Stimulated activated CD4-positive, alpha-beta T cell treated with anti-CD3 and anti-CD28 coated beads, Interleukin-12 subunit alpha, Interleukin-12 subunit beta, amount 100 ng/mL, for 4 hours (primary cell): Measurements from ENCODE around the gene ICAM2.
"Not testable (repeated sequence)": the region's sequence is repeated elsewhere in the genome, so short reads cannot be mapped to it uniquely, and the experiment has no call there.

ENCODE experiments used
- DNase-seq: peaks from one replicate; pipeline ENCODE4 v3.0.0-alpha.2; 2020

ICAM2 gene

GRCh38 chr17:63996430-63997182 lies 23.8 kb downstream of the ICAM2 start:
- no peak for DNase-seq

- no peak for DNase-seq
These were observed 24.8 kb downstream of the ICAM2 start for GRCh38 chr17:63995626-63996025.

GRCh38 chr17:63993368-63993985 lies 27.0 kb downstream of the ICAM2 start:
- no peak for DNase-seq

DNA sequence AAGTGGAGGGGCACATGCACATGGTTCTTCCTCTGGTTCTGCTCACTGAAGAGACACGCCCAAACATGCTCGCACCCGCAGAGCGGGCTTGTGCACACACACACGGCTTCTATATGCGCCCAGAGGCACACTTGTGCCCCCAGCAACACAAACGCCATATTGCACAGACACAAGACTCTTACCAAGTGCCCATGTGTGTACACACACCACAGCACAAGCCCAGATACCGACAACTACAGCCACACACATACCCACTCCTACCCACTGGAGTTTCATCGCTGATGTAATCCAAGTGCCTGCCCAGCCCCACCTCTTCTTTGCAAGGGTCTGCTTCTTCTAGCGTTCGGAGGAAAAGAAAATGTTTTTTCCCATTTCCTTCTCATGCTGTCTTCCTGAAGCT lies 28.8 kb downstream of the ICAM2 start:
- no peak for DNase-seq

DNA sequence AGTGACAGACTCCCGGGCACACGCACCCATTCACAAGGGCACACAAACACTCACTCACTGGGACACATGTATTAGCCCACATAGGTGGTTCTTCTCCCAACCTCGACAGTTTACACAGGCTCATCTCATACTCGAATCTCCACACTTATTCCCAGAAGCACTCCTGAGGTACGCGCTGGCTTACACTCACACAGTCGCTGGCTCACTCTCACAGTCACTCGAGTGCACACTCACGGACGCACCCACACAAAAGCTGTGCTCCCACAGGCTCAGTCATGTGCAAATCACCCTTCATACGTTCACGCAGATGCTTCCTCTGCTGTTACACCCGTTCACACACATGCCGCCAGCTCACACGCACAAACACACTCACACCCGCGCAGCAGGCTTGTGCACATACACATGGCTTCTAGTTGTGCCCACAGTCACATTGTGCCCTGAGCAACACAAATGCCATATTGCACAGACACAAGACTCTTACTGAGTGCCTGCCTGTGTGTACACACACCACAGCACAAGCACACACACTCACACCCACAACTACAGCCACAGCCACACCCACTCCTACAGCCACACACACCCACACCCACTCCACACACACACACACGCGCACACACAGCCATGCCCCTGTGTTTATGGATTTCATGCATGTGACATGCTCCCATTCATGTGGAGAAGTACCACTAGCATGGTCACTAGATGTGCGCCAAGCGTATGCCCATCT lies 30.6 kb downstream of the ICAM2 start:
- DNase-seq = no peak

DNA sequence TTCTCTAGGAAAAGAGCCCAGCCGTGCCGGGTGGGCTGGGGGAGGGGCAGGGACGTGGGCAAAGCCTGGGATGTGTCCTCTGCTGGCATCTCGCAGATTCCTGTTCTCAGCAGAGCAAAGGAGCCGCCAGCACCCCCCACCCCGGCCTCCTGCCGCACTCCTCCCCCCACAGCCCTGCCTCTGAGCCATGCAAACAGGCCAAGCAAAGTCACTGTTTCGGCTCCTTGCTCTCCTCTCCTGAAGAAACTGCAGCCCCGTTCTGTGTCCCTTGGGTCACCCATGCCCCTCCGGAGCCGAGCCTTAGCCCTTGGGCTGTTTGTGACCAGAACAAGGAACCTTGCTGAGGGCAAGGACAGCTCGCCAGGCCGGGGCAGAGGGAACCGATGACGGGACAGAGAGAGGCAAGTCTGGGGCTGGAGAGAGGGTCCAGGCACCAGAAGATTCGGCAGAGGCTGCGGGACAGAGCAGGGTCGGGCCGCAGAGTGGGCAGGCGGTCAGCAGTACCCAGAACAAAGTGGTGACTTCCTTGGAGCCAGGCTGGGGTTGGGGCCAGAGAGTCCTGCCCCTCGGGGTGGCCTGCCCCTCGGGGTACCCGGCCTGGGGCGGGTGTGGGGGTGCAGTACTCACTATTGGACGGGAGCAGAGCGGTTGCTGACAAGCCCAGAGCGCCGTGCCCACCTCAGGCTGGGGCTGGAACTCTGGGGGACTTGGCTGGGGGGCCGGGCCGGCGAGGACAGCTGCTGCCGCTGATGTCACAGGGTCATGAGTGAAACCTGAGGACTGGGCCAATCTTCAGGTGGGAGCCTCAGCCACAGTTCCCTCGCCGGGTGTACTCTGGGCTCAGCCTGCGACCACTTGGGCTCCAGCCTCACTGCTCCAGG lies 31.5 kb downstream of the ICAM2 start:
- no peak for DNase-seq

- DNase-seq = no peak
These were observed 32.3 kb downstream of the ICAM2 start for GRCh38 chr17:63988127-63988478.

DNA sequence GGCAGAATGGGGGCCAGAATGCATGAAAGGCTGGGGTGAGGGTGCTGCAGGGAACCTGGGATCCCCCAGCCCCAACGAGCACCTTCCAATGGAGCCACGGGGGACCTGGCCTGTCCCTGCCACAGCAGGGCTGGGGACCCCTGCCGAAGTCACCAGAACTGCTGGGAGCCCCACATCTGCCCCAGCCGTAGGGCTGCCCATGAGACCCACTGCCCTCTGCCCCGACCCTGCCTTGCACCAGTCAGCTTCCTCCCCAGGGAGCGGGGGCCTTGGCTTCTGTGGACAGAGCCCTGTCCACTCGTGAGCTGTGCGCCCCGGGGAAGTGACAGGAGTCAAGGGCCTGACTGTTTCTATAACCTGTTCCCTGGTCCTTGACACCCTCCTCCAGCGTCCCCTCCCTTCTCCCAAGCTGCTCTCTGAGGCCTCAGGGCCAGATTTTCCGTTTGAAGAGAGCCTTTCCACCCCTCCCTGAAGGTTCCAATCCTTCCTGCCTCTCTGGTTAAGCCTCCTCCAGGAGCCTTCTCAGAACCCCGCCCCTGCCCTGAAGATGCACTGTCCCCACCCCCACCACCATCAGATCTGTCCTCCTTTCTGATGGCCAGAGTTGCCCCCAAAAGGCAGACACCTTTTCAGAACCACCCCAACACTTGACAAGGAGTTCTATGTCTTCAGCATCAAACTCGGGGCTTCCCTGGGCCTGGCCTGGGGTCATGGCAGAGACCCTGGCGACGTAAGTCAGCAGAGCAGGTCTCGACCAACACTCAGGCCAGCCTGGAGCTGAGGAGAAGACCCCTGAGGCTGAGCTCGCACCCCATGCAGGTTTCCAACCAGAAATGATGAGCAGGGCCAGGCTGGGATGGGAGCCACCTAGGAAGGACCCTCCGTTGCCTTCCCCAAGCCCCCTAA lies 33.0 kb downstream of the ICAM2 start:
- DNase-seq = no peak

- no peak for DNase-seq
These were observed 33.6 kb downstream of the ICAM2 start for GRCh38 chr17:63986821-63987220.

- DNase-seq = no peak
These were observed 34.9 kb downstream of the ICAM2 start for GRCh38 chr17:63985387-63986140.

- DNase-seq = peak; percentile 32
These were observed 35.6 kb downstream of the ICAM2 start for GRCh38 chr17:63984651-63985386.

DNA sequence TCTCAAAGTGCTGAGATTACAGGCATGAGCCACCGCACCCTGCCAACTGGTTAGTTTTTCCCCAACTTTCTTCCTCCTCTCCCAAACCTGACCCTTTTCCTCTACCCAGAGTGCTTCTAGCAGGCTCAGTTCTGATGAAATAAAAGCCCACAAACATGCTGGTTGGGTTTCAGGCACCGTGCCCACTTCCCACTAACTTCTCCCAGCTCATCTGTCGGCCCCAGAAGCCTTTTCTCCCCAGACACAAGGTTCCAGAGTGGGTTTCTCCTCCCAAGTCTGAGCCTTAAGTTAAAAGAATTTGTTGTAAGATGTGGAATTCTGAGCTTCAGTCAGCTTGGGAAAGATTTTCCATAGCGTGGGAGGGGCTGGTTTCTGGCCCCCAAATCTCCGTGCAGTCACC lies 36.2 kb downstream of the ICAM2 start:
- DNase-seq = no peak

- no peak for DNase-seq
These were observed 37.1 kb downstream of the ICAM2 start for GRCh38 chr17:63983320-63983719.

- DNase-seq = not testable (repeated sequence)
These were observed 37.8 kb downstream of the ICAM2 start for GRCh38 chr17:63982641-63983040.

- DNase-seq = no peak
These were observed 41.9 kb downstream of the ICAM2 start for GRCh38 chr17:63978272-63979200.

GRCh38 chr17:63976702-63977101 lies 43.7 kb downstream of the ICAM2 start:
- no peak for DNase-seq

- DNase-seq = no peak
These were observed 44.8 kb downstream of the ICAM2 start for GRCh38 chr17:63975541-63976092.

GRCh38 chr17:63974594-63975192 lies 45.7 kb downstream of the ICAM2 start:
- DNase-seq = no peak
